Forelimb muscle (tissue), 1 donor: Measurements from ENCODE around the gene RBM19. TPM values are rescaled to one million over a fixed set of nuclear protein-coding genes. Genes with fewer than 3 reads are reported as not detected.

Experiments
- DNase-seq: peaks from one replicate; pipeline ENCODE4 v3.0.0-alpha.2; 2013; ENCODE audit warnings: low read depth
- polyA plus RNA-seq: library from polyadenylated mRNA; unstranded; fragments of 120-200 nt; gene quantifications from one replicate; pipeline ENCODE4 v1.2.1, GENCODE V29; 2013; ENCODE audit not compliant: insufficient read length

Gene RBM19
- polyA plus RNA-seq, 1 donor = 17.1 TPM

DNA sequence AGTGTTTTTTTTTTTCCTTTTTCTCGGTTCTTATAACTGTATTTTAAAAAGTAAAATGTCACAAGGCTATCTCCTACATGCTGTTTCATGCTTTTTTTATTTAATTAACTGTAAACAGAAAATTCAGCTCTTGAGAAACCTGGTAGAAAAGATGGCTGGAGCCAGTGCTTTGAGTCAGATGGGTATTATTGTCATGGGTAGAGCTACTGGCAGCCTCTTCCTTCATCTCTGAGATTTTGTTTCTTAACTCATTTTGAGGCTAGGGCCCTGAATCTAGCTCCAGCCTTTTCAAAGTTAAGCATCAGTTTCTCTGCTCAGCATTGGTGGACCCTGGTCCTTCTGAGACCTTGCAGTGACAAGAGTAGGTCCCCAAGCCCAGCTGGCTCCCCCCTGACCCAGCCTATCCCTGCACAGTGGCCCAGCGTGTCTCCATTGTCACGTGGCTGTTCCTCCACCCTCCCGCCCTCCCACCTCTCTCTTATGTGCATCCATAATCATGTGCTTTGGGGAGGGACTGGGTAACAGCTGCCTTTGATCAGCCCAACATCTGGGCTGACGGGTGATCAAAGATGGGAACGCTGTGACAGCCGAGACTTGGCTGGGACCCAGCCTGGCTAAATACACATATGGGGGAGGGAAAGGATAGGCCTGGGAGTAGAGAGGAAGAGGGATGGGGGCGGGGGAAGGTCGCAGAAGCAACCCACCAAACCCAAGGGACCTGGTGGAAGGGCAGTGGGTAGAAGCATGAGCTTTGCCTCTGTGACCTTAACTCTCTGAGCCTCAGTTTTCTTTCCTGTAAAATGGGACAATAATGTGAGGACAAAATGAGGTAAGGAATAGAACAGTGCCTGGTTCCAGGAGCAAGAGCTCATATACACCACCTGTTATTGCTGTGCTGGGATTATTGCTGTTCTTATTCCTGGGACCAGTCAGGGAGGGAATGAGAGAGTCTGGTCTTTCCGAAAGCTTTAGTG lies 24.4 kb upstream of the RBM19 start:
- no peak for DNase-seq

DNA sequence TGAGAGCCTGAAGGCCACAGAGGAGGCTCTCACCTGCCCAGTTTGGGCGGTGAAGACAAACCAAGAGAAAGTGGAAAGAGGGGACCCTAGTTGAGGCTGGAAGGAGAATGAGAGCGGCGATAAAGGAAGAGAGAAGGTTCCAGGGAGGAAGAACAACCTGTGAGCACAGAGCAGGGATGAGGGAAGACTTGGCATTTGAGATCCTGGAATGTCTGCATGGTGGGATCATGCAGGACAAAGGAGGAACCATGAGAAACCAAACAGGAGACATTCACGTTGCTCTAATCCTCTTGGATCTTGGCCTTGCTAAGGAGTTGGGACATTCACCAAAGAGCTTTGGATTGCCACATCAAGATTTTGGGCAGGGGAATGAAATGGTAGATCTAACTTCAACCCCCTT lies 22.9 kb upstream of the RBM19 start:
- DNase-seq = no peak

DNA sequence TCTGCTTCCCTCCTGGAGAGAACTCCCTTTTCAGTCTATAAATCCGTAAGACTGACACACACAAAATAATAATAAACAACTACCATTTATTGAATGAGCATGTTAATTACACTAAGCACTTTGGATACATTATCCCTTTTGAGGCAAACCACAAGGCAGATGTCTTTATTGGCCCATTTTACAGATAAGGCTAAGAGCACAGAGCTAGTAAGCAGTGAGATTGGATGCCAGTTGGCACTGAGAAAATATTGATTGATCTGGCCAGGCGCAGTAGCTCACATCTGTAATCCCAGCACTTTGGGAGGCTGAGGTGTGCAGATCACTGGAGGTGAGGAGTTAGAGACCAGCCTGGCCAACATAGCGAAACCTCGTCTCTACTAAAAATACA lies 21.9 kb upstream of the RBM19 start:
- DNase-seq = no peak

DNA sequence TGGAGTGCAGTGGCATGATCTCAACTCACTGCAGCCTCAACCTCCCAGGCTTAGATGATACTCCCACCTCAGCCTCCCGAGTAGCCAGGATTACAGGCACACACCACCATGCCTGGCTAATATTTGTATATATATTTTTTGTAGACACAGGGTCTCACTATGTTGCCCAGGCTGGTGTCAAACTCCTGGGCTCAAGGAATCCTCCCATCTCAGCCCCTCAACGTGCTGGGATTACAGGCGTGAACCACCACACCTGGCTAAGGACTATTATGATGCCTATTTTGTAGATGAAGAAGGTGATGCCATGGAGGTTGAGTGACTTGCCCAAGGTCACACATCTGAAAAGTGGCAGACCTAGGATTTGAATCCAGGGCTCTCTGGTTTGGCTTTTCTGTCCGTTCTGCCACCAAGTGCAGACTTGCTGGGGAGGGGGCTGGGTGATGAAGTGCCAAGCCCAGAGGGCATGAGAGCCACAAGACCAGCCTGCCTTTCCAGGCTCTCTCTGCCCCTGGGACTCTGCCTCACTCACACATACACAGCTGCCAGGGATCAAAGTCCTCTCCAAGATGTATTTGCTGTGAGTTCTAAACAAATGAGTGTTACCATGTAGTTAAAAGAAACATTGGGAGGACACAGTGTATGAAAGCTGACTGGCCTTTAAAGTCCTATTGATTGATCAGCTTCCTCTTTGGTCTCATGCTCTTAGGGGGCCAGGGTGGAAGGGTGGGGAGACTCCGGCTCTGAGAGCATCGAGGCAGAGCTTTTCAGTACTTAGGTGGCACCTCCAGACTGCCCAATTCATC lies 21.3 kb upstream of the RBM19 start:
- no peak for DNase-seq

DNA sequence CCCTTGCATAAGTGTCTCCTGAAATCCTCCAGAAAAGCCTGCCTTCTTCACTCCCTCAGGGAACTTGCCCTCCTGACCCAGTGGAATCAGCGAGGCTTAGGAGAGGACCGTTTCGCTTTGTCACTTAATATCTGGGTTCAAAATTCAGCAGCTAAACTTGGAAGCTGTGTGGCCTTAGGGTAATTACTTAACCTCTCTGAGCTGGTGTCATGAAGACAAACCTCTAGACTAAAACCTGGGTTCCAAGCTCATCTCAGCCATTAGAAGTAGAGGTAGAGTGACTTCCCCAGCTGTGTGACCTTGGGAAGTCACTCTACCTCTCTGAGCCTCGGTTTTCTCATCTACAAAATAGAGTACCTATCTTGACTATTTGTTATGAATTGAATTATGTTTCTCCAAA lies 18.3 kb upstream of the RBM19 start:
- DNase-seq = no peak

DNA sequence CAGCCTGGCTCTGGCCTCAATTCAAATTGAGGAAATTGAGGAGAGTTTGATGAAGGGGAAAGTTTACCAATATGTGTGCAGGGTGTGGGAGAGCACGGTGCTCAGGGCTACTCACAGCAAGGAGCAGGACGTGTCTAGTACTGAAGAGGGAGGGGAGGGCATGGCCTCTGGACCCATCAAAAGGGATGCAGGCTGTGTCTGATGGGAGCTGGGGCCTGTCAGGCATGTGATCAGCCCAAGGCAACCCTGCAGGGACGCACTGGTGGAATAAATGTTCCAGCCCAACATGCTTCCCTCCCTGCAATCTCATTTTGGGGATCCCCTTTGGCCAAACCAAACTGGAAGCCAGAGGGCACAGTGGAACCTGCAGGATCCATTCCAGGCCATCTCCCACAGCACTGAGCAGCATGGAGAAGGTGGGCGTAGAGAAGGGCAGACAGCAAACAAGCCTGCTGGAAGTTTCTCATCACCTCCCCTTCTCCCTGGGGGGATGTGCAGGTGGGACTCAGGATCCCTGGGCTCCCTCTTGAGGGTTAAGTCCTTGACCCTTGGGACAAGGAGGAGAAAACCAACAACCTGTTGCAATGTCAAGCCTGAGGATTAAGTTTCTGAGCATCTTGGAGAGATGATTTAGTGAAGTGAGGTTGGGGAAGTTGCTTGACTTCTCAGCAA lies 17.8 kb upstream of the RBM19 start:
- no peak for DNase-seq

DNA sequence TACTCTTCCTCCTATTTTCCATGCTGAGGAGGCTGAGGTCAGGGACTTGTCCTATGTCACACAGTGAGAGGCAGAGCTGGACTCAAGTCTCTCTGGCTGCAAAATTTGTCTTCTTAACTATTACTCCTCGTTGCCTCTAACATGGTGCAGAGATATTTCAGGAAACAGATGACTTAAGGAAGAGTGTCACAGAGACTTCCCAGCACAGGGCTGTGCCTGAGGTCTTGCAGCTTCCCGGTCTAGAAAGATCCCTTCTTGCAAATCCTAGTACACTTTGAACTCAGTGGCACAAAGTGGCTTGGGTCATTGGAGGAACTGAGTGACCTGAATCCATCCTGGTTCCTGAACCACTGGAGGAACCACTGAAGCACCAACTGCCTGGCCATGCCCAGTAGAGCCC lies 17.1 kb upstream of the RBM19 start:
- DNase-seq = no peak

DNA sequence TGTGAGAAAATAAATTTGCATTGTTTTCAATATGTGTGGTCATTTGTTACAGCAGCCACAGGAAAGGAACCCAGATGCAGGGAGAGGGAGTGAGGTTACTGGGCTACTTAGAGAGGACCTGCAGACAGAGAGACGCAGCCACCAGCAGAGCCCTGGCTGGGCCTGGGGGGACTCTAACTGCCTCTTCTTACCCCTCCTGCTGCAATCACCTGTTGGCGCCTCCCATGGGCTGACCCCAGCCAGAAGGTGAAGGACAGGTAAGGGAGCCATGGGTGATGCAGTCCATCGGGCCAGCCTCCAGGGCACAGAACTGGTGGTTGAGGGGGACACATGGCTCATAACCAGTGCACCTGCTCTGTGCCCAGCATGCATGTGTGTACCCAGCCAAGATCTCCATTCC lies 15.8 kb upstream of the RBM19 start:
- no peak for DNase-seq

DNA sequence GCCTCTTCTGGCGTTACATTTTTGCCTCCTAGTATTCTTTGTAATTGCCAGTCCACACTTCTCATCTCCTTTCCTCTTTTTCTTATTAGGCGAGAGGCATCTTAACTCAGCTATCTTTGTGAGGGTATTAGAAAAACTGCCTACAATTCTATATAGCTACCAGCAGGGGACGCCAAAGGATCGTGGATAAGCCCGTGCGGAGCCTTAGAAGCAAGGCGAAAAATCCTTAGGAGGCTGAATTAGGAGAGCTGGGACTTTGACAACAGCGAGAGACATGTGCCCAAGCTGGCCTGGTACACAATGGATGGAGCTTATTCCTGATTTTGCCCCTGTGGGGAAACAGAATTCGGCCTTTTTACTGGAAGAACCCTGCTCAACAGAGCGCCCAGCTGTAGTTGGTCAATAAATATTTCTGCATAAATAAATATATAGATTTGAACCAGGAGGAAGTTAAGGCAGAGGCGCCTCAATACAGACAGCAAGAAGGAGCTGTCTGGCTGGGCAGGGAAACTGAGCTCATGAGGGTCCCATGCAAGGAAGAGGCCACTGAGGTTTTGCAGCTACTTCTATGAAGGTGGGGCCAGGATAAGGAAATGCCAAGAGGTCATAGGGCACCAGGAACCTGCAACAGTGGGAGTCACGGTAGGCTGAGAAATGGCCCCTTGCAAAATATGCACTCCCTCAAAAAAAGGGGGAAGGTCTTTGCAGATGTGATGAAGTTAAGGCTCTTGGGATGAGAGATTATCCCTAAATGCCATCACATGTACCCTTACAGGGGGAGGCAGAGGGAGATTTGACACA lies 14.6 kb upstream of the RBM19 start:
- DNase-seq = peak; percentile 29

DNA sequence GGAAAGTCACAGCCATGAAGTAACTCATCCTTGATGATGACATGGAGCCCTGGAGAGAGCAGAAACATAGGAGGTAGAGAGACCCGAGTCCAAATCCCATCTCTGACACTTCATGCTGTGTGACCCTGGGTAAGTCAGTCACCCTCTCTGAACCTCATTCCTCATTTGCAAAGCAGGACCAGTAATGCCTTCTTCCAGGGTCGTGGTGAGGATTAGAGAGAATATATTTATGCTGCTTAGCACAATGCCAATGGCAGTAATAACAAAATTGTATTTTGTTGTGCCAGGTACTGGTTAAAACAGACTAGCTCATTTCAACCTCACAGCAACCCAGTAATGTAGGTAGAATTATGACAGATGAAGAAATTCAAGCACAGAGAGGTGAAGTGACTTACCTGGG lies 13.9 kb upstream of the RBM19 start:
- DNase-seq = no peak

DNA sequence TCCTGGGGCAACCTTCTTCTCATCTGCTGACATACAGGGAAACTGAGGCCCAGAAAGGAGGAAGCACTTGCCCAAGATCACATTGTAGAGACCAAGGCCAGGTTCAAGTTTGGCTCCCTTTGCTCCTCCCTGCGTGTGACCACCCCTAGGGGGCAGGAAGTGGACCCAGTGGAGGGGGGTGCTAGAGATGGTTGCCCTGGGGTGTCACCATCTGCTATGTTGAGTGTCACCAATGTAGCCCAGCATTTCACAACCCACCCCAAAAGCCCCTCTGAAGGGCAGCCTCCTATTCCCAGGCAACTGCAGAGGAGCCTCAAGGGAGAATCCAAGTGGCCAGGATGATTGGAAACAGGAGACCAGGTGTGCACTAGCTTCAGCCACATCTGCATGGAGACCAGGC lies 12.0 kb upstream of the RBM19 start:
- DNase-seq = no peak

DNA sequence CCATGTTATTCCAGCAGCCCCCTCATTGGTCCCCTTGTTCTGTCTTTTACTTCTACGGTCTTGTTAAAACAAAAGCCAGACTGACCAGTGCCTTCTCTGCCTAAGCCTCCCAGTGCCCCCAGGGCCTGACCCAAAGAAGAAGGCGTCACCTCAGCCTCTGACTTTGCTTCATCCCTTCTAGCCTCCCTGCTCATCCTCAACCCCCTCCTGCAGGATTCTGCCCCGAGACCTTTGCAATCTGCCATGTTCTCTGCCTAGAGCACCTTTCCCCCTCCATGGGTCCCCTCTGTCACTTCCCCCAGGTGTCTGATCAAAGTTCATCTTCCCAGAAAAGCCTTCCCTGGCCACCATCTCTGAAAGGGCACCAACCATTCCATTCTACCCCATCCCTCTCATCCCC lies 7.9 kb upstream of the RBM19 start:
- DNase-seq = no peak

DNA sequence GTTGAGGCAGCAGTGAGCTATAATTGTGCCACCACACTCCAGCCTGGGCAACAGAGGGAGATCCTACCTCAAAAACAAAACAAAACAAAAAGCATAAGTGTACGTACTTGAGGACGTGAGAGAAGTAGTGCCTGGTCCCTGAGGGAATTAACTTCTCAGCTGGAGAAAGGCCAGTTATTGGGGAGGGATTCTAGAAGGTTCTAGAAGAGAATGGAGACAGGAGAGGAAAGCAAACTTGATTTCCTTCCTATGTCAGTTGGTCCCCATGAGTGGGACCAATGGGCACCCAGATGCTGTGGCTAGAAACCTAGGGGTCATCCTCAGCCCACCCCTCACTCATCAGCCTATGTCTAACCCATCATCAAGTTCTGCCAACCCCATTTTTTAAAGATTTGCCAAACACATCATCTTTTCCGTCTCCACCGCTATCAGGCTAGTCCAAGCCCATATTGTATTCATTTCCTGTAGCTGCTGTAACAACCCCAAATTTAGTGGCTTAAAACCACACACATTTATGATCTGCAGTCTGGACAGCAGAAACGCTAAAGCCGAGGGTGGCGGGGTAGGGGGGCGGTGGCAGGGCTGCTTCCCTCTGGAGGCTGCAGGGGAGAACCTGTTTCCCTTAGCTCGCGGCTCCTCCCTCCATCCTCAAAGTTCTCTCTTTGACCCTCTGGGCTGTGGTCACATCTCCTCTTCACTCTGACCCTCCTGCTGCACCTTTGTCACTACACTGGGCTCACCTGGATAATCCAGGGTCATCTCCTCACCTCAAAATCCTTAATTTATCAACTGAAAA lies 7.2 kb upstream of the RBM19 start:
- no peak for DNase-seq

DNA sequence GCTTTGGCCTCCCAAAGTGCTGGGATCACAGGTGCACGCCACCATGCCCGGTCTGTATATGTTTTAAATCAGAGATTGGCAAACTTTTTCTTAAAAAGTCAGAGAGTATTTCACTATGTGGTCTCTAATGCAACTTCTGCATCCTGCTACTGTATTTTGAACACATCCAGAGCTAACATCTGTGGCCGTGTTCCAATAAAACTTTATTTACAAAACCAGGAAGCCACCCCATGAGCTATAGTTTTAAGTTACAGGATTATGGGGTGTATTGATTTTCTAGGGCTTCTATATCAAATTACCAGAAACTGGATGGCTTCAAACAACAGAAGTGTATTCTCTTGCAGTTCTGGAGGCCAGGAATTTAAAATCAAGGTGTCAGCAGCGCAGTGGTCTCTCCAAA lies 5.3 kb upstream of the RBM19 start:
- DNase-seq = no peak

DNA sequence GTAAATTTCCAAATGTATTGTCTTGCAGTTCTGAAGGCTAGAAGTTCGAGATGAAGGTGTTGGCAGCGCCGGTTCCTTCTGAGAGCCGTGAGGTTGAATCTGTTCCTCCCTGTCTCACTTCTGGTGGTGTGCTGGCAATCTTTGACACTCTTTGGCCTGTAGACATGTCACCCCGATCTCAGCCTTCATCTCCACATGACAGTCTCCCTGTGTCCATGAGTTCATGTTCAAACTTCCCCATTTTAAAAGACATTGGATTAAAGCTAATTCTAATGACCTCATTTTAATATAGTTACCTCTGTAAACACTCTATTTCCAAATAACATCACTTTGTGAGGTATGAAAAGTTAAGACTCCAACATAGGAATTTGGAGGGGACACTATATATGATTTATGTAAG lies 4.1 kb upstream of the RBM19 start:
- no peak for DNase-seq

DNA sequence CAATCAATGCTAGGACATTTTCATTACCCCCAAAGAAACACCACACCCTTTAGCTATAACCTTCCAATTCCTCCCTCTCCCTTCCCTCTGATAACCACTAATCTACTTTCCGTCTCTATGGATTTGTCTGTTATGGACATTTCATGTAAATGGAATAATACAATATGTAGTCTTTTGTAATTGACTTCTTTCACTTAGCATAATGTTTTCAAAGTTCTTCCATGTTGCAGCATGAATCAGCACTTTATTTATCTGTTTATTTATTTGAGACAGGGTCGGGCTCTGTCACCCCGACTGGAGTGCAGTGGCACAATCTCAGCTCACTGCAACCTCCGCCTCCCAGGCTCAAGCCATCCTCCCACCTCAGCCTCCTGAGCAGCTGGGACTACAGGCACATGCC lies 1.2 kb upstream of the RBM19 start:
- no peak for DNase-seq

DNA sequence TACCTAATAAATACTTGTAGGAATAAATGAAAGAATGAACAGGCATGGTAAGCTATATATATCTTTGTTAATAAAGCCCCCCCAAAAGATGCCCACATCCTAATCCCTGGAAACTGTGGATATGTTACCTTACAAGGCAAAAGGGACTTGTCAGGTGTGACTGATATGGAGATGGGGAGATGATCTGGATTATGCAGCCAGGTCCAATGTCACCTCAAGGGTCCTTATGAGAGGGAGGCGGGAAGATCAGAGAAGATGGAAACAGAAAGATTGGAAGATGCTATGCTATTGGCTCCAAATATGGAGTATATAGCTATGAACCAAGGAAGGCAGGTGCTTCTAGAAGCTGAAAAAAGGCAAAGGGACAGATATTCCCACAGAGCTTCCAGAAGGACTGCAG lies 3.4 kb downstream of the RBM19 start:
- DNase-seq = no peak

DNA sequence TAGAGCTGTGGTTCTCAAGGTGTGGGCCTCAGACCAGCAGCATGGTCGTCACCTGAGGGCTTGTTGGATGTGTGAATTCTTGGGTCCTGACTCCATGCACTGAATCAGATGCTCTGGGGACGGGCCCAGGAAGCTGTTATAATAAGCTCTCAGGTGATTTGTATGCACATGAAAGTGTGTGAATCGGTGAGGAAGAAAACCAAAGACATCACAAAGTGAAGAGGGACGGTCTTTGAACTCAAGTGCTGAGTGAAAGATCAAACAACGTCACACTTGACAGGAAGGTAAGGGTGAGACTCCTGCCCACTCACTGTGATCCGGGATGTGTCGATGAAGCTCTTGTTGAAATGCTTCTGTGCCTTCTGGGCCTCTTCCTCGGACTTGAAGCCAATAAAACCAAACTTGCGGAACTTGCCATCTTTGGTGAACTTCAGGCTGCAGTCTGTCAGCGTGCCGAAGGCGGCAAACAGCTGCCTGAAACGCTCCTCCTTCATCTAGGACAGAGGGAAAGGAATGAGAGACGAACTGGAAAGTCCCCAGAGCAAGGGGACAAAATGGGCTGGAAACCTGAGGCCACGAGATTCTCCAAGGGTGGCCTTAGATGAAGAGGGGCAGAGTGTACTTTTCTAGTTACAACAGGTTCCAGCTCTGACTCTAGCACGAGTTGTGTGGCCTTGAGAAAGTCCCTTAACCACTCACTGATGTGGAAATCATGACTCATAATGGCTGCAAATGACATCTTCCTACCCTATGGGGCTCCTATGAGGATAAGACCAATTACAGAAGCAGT lies 4.0 kb downstream of the RBM19 start:
- DNase-seq = no peak

DNA sequence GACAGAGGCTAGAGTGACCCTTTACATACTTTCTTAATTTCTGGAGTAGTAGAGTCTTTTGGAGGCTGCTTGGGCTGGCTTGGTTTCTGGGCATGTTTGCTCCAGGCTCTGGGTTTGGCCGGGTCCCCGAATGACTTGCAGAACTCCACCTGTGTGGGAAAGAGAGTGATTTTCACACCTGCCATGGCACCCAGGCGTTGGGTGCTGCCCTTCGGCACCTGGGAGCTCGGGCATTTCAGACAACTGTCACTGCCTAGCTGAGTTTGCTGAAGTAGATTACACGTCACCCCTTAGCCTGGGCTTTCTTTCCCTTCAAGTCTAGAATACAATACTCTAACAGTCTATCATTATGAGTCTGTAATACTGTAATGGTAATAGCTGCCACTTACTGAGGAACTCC lies 6.1 kb downstream of the RBM19 start:
- DNase-seq = no peak

DNA sequence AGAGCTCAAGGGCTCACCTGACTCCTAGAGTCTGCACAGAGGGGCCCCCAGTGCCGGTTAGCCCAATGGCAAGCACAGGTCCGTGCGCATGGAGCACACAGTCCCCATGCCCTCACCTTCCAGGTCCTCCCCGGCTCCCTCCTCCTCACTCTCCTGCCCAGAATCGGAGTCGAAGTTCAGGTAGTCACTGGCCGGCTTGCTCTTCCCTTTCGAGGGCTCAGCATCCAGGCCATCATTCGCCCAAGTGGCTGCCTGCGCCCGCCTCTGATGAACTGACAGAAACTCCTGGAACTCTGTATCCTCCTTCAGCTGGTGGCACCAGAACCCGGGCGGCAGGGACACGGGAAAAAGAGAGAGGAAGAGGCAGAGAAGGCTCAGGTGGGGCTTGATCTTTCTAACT lies 7.0 kb downstream of the RBM19 start:
- no peak for DNase-seq
